HEK293 (cell line): ENCODE measurements around the gene TRIM56.
A peak's percentile ranks its signal among the peaks of the same experiment; 100 is the strongest.

ENCODE experiments used
- CTCF ChIA-PET: fragments of 350-600 bp; formaldehyde crosslinking; extraction: SDS; loops from one replicate; lab custom pipeline; 2021; ENCODE audit warnings: antibody characterized with exemption; lab: Yijun Ruan, JAX
- POLR2A ChIA-PET: fragments of 300-600 bp; formaldehyde crosslinking; extraction: SDS; loops from one replicate; lab custom pipeline; 2020; ENCODE audit warnings: antibody characterized with exemption, inconsistent platforms; lab: Yijun Ruan, JAX
- H3K27ac ChIP-seq: fragments of 200-500 bp; sonication (Bioruptor generic); 2 replicates; pipeline ENCODE4 v1.5.1; 2014; ENCODE audit warnings: low read depth, low read length, control low read depth, inconsistent platforms; ENCODE audit errors: extremely low read depth
- H3K36me3 ChIP-seq, 2 experiments: fragments of 200-500 bp in 1 of 2; sonication (Bioruptor generic) in 1 of 2; 1 replicate in 1 of 2; 2 replicates in 1 of 2; pipeline ENCODE4 v1.5.1; 2014 to 2017; ENCODE audit warnings: inconsistent platforms in 2 of 2, low read length in 2 of 2; ENCODE audit not compliant: control insufficient read depth in 2 of 2, insufficient read depth in 1 of 2
- H3K4me1 ChIP-seq: fragments of 200-500 bp; sonication (Bioruptor generic); 2 replicates; pipeline ENCODE4 v1.5.1; 2014; ENCODE audit warnings: mild to moderate bottlenecking, low read length, inconsistent platforms; ENCODE audit not compliant: control insufficient read depth, insufficient read depth
- H3K4me3 ChIP-seq: 2 replicates; pipeline ENCODE4 v1.5.1; 2011; ENCODE audit warnings: low read depth, mild to moderate bottlenecking, control low read depth, low read length, moderate library complexity
- H3K9me3 ChIP-seq: fragments of 200-500 bp; sonication (Bioruptor generic); 2 replicates; pipeline ENCODE4 v1.5.1; 2014; ENCODE audit warnings: low read depth, low read length, inconsistent platforms; ENCODE audit not compliant: control insufficient read depth, insufficient read depth
- FEZF1 ChIP-seq: fragments of 450-650 bp; formaldehyde crosslinking; IDR thresholded peaks from 2 replicates; pipeline ENCODE4 v1.5.1; 2016; ENCODE audit warnings: missing biosample characterization, missing genetic modification characterization
- SCRT2 ChIP-seq: fragments of 450-650 bp; formaldehyde crosslinking; IDR thresholded peaks from 2 replicates; pipeline ENCODE4 v1.5.1; 2016; ENCODE audit warnings: missing biosample characterization, missing genetic modification characterization
- ZBTB20 ChIP-seq: fragments of 450-650 bp; formaldehyde crosslinking; IDR thresholded peaks from 2 replicates; pipeline ENCODE4 v1.5.1; 2016; ENCODE audit warnings: missing biosample characterization, missing genetic modification characterization
- ZFP37 ChIP-seq: fragments of 450-650 bp; formaldehyde crosslinking; IDR thresholded peaks from 2 replicates; pipeline ENCODE4 v1.5.1; 2016; ENCODE audit warnings: missing biosample characterization, missing genetic modification characterization
- ZFP69B ChIP-seq: fragments of 450-650 bp; formaldehyde crosslinking; IDR thresholded peaks from 2 replicates; pipeline ENCODE4 v1.5.1; 2016; ENCODE audit warnings: missing biosample characterization, missing genetic modification characterization
- ZNF155 ChIP-seq: fragments of 450-650 bp; formaldehyde crosslinking; IDR thresholded peaks from 2 replicates; pipeline ENCODE4 v1.5.1; 2016; ENCODE audit warnings: missing biosample characterization, missing genetic modification characterization
- ZNF157 ChIP-seq: fragments of 450-650 bp; formaldehyde crosslinking; IDR thresholded peaks from 2 replicates; pipeline ENCODE4 v1.5.1; 2016; ENCODE audit warnings: missing biosample characterization, missing genetic modification characterization
- ZNF19 ChIP-seq: fragments of 450-650 bp; formaldehyde crosslinking; IDR thresholded peaks from 2 replicates; pipeline ENCODE4; 2016; ENCODE audit warnings: missing biosample characterization, missing genetic modification characterization, low read depth
- ZNF202 ChIP-seq: fragments of 450-650 bp; formaldehyde crosslinking; IDR thresholded peaks from 2 replicates; pipeline ENCODE4 v1.5.1; 2016; ENCODE audit warnings: missing biosample characterization, missing genetic modification characterization, borderline replicate concordance
- ZNF223 ChIP-seq: fragments of 450-650 bp; formaldehyde crosslinking; IDR thresholded peaks from 2 replicates; pipeline ENCODE4 v1.5.1; 2016; ENCODE audit warnings: missing biosample characterization, missing genetic modification characterization
- ZNF24 ChIP-seq: fragments of 450-650 bp; formaldehyde crosslinking; IDR thresholded peaks from 2 replicates; pipeline ENCODE4 v1.5.1; 2016; ENCODE audit warnings: missing biosample characterization, missing genetic modification characterization
- ZNF266 ChIP-seq: fragments of 450-650 bp; formaldehyde crosslinking; IDR thresholded peaks from 2 replicates; pipeline ENCODE4 v1.5.1; 2016; ENCODE audit warnings: missing biosample characterization, missing genetic modification characterization, low read depth
- ZNF426 ChIP-seq: fragments of 450-650 bp; formaldehyde crosslinking; IDR thresholded peaks from 2 replicates; pipeline ENCODE4 v1.5.1; 2017; ENCODE audit warnings: missing biosample characterization, missing genetic modification characterization, mild to moderate bottlenecking, inconsistent platforms, moderate library complexity
- ZNF514 ChIP-seq: fragments of 450-650 bp; formaldehyde crosslinking; IDR thresholded peaks from 2 replicates; pipeline ENCODE4 v1.5.1; 2016; ENCODE audit warnings: missing biosample characterization, missing genetic modification characterization
- ZNF600 ChIP-seq: fragments of 450-650 bp; formaldehyde crosslinking; IDR thresholded peaks from 2 replicates; pipeline ENCODE4 v1.5.1; 2016; ENCODE audit warnings: missing biosample characterization, missing genetic modification characterization
- ZNF654 ChIP-seq: fragments of 450-650 bp; formaldehyde crosslinking; IDR thresholded peaks from 2 replicates; pipeline ENCODE4 v1.5.1; 2016; ENCODE audit warnings: low read depth, missing biosample characterization, missing genetic modification characterization
- ZNF660 ChIP-seq: fragments of 450-650 bp; IDR thresholded peaks from 2 replicates; pipeline ENCODE4 v1.5.1; 2018; ENCODE audit warnings: missing biosample characterization, mild to moderate bottlenecking, missing genetic modification characterization
- ZNF707 ChIP-seq: fragments of 450-650 bp; formaldehyde crosslinking; IDR thresholded peaks from 2 replicates; pipeline ENCODE4 v1.5.1; 2016; ENCODE audit warnings: missing biosample characterization, missing genetic modification characterization
- ZNF747 ChIP-seq: fragments of 450-650 bp; formaldehyde crosslinking; IDR thresholded peaks from 2 replicates; pipeline ENCODE4 v1.5.1; 2016; ENCODE audit warnings: missing biosample characterization, missing genetic modification characterization
- ZNF768 ChIP-seq: fragments of 450-650 bp; formaldehyde crosslinking; IDR thresholded peaks from 2 replicates; pipeline ENCODE4 v1.5.1; 2018; ENCODE audit warnings: missing biosample characterization, mild to moderate bottlenecking, missing genetic modification characterization
- TF ChIP-seq, protein P1 (sequence below): fragments of 450-650 bp; formaldehyde crosslinking; IDR thresholded peaks from 2 replicates; pipeline ENCODE4 v1.5.1; 2016; ENCODE audit warnings: missing biosample characterization, missing genetic modification characterization
- TF ChIP-seq, protein P2 (sequence below): fragments of 450-650 bp; formaldehyde crosslinking; IDR thresholded peaks from 2 replicates; pipeline ENCODE4 v1.5.1; 2016; ENCODE audit warnings: missing biosample characterization, missing genetic modification characterization

Gene TRIM56

DNA sequence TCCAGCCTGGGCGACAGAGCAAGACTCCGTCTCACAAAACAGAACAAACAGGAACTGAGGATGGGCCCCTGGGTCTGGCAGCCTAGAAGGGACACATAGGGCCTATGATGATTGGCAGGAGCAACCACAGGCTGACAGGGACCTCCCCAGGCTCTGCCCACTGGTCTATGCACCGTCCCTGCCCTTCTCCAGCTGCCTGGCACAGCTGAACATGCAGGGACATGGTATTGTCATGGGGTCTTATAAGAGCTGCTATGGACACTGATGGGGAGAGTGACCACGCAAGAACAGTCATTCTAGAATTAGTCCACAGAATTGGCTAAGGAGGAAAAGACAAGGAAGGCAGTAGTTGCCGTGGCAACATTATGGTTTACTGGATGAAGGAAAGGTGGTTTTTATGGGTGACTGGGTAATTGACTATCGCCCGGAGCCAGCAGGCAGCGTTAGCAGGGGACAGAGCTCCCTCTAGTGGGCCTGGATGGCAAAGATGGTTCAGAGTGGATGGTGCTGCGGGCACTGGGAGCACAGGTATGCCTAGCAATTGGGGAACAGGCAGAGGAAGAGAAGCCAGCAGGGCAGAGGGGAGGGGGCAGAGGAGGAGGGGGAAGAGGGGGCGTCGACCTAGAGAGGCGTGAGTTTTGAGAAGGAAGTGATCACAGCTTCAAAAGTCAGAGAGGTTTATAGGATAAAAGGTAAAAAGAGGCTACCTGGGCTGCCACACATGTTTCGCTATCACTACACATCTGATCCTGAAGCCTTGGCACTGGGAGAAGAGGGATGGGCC, 7.8 kb upstream of the TRIM56 start (continued):
- TF ChIP-seq ZNF654 = peak; percentile 100
- TF ChIP-seq, protein P1, sequence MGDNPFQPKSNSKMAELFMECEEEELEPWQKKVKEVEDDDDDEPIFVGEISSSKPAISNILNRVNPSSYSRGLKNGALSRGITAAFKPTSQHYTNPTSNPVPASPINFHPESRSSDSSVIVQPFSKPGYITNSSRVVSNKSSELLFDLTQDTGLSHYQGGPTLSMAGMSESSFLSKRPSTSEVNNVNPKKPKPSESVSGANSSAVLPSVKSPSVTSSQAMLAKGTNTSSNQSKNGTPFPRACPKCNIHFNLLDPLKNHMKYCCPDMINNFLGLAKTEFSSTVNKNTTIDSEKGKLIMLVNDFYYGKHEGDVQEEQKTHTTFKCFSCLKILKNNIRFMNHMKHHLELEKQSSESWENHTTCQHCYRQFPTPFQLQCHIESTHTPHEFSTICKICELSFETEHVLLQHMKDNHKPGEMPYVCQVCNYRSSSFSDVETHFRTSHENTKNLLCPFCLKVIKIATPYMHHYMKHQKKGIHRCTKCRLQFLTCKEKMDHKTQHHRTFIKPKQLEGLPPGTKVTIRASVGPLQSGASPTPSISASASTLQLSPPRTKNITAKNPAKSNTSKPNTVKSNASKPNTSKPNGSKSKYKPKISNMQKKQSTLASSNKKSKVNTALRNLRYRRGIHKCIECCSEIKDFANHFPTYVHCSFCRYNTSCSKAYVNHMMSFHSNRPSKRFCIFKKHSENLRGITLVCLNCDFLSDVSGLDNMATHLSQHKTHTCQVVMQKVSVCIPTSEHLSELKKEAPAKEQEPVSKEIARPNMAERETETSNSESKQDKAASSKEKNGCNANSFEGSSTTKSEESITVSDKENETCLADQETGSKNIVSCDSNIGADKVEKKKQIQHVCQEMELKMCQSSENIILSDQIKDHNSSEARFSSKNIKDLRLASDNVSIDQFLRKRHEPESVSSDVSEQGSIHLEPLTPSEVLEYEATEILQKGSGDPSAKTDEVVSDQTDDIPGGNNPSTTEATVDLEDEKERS (tag by site-specific recombination) = no peak
- TF ChIP-seq, protein P2, sequence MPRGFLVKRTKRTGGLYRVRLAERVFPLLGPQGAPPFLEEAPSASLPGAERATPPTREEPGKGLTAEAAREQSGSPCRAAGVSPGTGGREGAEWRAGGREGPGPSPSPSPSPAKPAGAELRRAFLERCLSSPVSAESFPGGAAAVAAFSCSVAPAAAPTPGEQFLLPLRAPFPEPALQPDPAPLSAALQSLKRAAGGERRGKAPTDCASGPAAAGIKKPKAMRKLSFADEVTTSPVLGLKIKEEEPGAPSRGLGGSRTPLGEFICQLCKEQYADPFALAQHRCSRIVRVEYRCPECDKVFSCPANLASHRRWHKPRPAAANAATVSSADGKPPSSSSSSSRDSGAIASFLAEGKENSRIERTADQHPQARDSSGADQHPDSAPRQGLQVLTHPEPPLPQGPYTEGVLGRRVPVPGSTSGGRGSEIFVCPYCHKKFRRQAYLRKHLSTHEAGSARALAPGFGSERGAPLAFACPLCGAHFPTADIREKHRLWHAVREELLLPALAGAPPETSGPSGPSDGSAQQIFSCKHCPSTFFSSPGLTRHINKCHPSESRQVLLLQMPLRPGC (tag by site-specific recombination) = peak; percentile 36; the same call in 1 of the 2 replicates

DNA sequence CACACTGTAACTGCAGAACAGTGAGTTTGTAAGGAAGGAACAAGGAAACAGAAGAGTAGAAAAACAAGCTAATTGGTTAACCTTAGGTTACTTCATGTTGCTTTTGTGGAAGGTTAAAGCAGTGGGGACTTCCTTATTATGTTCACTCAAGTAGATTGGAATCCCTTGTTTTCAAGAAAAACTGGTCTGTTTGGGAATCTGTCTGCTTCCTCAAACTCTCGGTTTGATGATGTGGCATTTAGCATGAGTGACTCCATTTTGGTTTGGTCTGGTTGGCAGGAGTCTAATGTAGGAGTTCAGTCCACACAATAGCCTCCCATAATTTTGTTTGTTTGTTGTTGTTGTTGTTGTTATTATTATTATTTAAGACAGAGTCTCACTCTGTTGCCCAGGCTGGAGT, 3.8 kb upstream of the TRIM56 start:
- POLR2A ChIA-PET = interaction anchor here (0.5 kb wide), 1 partner anchor 114 kb away, joined by 4 read pairs; no protein-coding TSS in a partner anchor
- no peak for TF ChIP-seq ZFP37 (tag by site-specific recombination)
- no peak for TF ChIP-seq ZNF157
- TF ChIP-seq ZNF155 (tag by site-specific recombination) = no peak
- TF ChIP-seq ZBTB20 = no peak
- no peak for TF ChIP-seq ZFP69B (tag by site-specific recombination)
- no peak for TF ChIP-seq ZNF266 (tag by site-specific recombination)
- TF ChIP-seq FEZF1 (tag by site-specific recombination) = no peak
- TF ChIP-seq ZNF202 (tag by site-specific recombination) = no peak
- no peak for TF ChIP-seq ZNF19
- no peak for TF ChIP-seq ZNF223 (tag by site-specific recombination)
- TF ChIP-seq ZNF768 (tag by site-specific recombination) = no peak
- no peak for TF ChIP-seq ZNF426 (tag by site-specific recombination)
- no peak for TF ChIP-seq ZNF660 (tag by site-specific recombination)
- TF ChIP-seq ZNF654 = no peak
- no peak for TF ChIP-seq SCRT2 (tag by site-specific recombination)
- no peak for TF ChIP-seq ZNF600
- TF ChIP-seq ZNF514 (tag by site-specific recombination) = no peak
- TF ChIP-seq ZNF707 (tag by site-specific recombination) = no peak
- no peak for TF ChIP-seq ZNF747 (tag by site-specific recombination)
- TF ChIP-seq ZNF24 (tag by site-specific recombination) = no peak
- TF ChIP-seq, all 188 proteins: peak for 0
- Histone ChIP-seq H3K4me3 (no peak overlapping the region), H3K36me3 (no peaks in the 10 kb centered on the region), H3K9me3 (no peaks in the 10 kb centered on the region), H3K27ac (no peak overlapping the region), H3K4me1 (0 out of 2 replicates have a peak, but pooled peaks cover 2% of the 10 kb centered on the region)
- CTCF ChIA-PET = interaction anchor here (0.6 to 1.4 kb wide), 3 partner anchors 22 to 201 kb away, joined by 3 to 4 read pairs (median 3); no protein-coding TSS in a partner anchor
